ENCODE data around the gene UBE3C. TPM values are rescaled to one million over a fixed set of nuclear protein-coding genes. Genes with fewer than 3 reads are reported as not detected.

UBE3C gene
- total RNA-seq, 2 donors from 2014 or later: 55.0 to 93.6 TPM

DNA sequence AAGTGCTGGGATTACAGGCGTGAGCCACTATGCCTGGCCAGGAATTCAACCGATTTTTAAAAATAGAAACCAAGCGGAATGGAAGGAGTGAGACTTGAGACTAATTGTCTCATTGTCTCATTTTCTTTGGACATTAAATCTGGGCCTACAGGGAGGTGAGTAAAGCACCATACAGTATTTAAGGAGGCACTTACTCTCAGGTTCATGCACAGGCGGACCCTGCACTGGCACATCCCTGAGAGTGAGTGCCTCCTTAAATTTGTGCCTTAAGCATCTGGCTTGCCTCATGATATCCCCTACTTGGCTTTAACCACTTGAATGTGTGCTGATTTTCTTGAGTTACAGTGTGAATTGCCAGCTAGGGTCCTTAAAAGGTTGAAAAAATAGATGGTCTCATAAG lies 10.6 kb downstream of the UBE3C start:
- TF ChIP-seq, protein P1, sequence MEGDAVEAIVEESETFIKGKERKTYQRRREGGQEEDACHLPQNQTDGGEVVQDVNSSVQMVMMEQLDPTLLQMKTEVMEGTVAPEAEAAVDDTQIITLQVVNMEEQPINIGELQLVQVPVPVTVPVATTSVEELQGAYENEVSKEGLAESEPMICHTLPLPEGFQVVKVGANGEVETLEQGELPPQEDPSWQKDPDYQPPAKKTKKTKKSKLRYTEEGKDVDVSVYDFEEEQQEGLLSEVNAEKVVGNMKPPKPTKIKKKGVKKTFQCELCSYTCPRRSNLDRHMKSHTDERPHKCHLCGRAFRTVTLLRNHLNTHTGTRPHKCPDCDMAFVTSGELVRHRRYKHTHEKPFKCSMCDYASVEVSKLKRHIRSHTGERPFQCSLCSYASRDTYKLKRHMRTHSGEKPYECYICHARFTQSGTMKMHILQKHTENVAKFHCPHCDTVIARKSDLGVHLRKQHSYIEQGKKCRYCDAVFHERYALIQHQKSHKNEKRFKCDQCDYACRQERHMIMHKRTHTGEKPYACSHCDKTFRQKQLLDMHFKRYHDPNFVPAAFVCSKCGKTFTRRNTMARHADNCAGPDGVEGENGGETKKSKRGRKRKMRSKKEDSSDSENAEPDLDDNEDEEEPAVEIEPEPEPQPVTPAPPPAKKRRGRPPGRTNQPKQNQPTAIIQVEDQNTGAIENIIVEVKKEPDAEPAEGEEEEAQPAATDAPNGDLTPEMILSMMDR (IDR thresholded peaks at IDR 0.05): no peak
- peaks cover 0 to 28% of the 10 kb centered on the region in 2 donors for H3K4me1 ChIP-seq (ENCODE audit: control insufficient read depth in 1 of 2, low read depth in 2 of 2)
- H3K27ac ChIP-seq: no peak overlapping the region
- H3K36me3 ChIP-seq: no peaks in the 10 kb centered on the region
- no peak overlapping the region for H3K4me3 ChIP-seq
- no peaks in the 10 kb centered on the region for H3K9me3 ChIP-seq
- H3K27me3 ChIP-seq (replicated peaks; ENCODE audit: insufficient read depth): no peaks in the 10 kb centered on the region
- DNase-seq (ENCODE audit: low spot score): no peak
- no peak for ATAC-seq (ENCODE audit: insufficient number of reproducible peaks, low FRiP score, low read depth)

DNA sequence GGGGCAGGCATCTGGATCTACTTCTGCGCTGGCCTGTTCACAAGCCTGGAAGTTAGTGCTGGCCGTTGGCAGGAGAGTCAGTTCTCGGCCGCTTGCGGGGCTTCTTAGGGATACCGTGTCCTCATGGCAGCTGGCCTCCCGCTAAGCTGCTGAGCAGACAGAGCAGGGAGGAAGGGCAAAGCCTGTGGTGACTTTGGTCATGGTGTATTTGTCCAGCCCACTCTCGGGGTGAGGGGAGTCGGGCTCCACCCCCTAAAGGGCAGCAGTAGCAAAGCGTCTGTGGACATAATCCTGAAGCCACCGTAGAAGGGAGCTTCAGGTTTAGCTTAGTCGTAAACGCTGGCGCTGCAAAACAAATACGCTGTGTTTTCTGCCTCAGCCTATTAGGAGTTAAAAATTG lies 12.2 kb downstream of the UBE3C start:
- TF ChIP-seq, protein P1 (IDR thresholded peaks at IDR 0.05): no peak
- DNase-seq (ENCODE audit: low spot score): no peak
- no peak for ATAC-seq (ENCODE audit: insufficient number of reproducible peaks, low FRiP score, low read depth)
- Histone ChIP-seq H3K27me3 (replicated peaks; ENCODE audit: insufficient read depth) (no peaks in the 10 kb centered on the region), H3K36me3 (no peaks in the 10 kb centered on the region), H3K9me3 (no peaks in the 10 kb centered on the region), H3K4me3 (peak overlapping the region; percentile 22), H3K27ac (no peak overlapping the region), H3K4me1 (ENCODE audit: control insufficient read depth in 1 of 2, low read depth in 2 of 2) (peaks cover 0 to 28% of the 10 kb centered on the region in 2 donors)

DNA sequence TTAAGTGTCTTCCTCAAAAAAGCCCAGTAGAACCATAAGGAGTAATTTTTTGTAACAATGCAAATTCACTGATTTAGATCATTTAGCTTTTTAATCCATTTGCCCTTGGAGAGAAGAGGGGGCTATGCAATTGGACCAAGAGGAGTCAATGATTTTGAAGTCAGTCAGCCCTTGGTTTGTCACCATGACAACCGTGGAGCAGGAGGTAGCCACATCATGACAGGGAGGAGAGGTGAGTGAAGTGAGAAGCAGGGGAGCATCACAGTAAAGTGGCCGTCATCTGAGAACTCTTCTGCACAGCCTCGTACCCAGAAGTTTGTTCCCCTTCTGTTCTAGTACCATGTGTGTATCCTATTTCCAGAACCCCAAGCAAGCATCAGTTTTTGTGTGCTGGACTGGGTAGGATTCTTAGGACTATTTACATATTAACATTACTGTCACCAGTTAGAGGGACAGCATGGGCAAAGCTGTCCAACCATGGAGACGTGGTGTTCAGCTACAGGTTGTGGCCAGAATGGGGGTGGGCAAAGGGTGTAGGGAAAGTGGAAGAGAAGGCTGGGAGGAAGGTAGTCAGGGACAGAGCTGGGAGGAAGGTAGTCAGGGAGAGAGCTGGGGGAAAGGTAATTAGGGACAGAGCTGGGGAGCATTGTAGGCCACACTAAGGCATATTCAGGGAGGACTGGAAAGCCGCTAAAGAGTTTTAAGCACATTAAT lies 13.1 kb downstream of the UBE3C start:
- Histone ChIP-seq H3K27me3 (replicated peaks; ENCODE audit: insufficient read depth) (no peaks in the 10 kb centered on the region), H3K36me3 (no peaks in the 10 kb centered on the region), H3K4me1 (ENCODE audit: control insufficient read depth in 1 of 2, low read depth in 2 of 2) (peaks cover 0 to 28% of the 10 kb centered on the region in 2 donors), H3K4me3 (no peak overlapping the region), H3K27ac (no peak overlapping the region), H3K9me3 (no peaks in the 10 kb centered on the region)
- DNase-seq (ENCODE audit: low spot score) (no peak), ATAC-seq (ENCODE audit: insufficient number of reproducible peaks, low FRiP score, low read depth) (no peak)
- TF ChIP-seq, protein P1 (IDR thresholded peaks at IDR 0.05): no peak

DNA sequence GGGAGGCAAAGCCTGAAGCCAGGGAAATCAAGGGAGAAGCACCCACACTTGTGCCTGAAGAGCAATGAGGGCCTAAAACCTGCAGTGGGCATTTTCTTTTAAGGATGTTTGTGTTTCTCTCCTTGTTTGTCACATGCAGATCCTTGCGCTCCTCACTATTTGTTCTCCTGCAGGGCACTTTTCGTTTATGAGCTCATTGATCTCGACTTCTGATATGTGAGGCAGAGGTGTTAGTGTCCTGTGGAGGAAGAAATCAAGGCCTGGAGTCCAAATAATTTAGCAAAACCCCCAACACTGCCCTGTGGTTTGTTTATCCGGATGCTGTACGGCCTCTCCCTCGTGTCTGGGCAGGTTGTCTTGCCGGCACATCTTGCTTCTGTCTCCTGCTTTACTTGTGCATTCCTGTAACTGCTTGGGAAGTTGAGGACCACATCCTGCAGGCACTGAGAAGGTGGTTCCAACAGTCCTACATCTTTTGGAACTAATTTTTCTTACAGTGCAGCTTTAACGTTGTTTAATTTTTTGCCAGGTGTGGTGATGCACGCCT lies 13.7 kb downstream of the UBE3C start:
- DNase-seq (ENCODE audit: low spot score) (no peak), ATAC-seq (ENCODE audit: insufficient number of reproducible peaks, low FRiP score, low read depth) (no peak)
- TF ChIP-seq, protein P1 (IDR thresholded peaks at IDR 0.05): no peak
- H3K4me1 ChIP-seq (ENCODE audit: control insufficient read depth in 1 of 2, low read depth in 2 of 2): peaks cover 0 to 28% of the 10 kb centered on the region in 2 donors
- no peak overlapping the region for H3K27ac ChIP-seq
- no peak overlapping the region for H3K4me3 ChIP-seq
- H3K9me3 ChIP-seq: no peaks in the 10 kb centered on the region
- no peaks in the 10 kb centered on the region for H3K27me3 ChIP-seq (replicated peaks; ENCODE audit: insufficient read depth)
- no peaks in the 10 kb centered on the region for H3K36me3 ChIP-seq

DNA sequence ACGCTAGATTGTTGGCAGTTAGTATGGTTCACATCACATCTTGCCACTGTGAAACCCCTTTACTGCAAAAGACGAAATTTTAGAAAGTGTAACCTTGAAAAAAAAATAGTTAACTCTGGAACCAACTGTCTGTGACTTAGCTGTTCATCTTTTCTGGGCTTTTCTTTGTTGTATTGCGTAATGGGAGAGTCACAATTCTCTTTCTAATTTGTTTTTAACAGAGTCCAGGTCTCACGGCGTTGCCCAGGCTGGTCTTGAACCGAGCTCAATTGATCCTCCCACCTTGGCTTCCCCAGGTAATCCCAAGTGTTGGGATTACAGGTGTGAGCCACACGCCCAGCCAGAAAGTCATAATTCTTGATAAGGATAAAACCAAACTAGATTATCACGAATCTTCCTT lies 14.5 kb downstream of the UBE3C start:
- Histone ChIP-seq H3K4me1 (ENCODE audit: control insufficient read depth in 1 of 2, low read depth in 2 of 2) (peaks cover 2 to 31% of the 10 kb centered on the region in 2 donors), H3K9me3 (no peaks in the 10 kb centered on the region), H3K4me3 (no peak overlapping the region), H3K27me3 (replicated peaks; ENCODE audit: insufficient read depth) (no peaks in the 10 kb centered on the region), H3K27ac (no peak overlapping the region), H3K36me3 (no peaks in the 10 kb centered on the region)
- no peak for ATAC-seq (ENCODE audit: insufficient number of reproducible peaks, low FRiP score, low read depth)
- DNase-seq (ENCODE audit: low spot score): no peak
- TF ChIP-seq, protein P1 (IDR thresholded peaks at IDR 0.05): no peak

Data from thoracic aorta (tissue), 2 donors.